HepG2 (cell line): ENCODE measurements around the gene TM2D3. TPM values are rescaled to one million over a fixed set of nuclear protein-coding genes. Genes with fewer than 3 reads are reported as not detected.

Source experiments
- ATAC-seq: fragments of 200-7000 bp; cut with Tn5 transposase; 3 replicates; pipeline ENCODE4 v1.9.1; 2020; ENCODE audit warnings: mild to moderate bottlenecking, moderate library complexity
- BruUV-seq: library from RNA; stranded (reverse); fragments of 400-500 nt; replicated peaks from 2 replicates; lab custom pipeline; 2021; lab: Mats Ljungman, UMichigan
- CTCF ChIA-PET: fragments of 300-600 bp; formaldehyde crosslinking; extraction: SDS; loops from one replicate; lab custom pipeline; 2021; ENCODE audit warnings: low total read pairs, inconsistent platforms, low intra/inter-chr PET ratio; lab: Yijun Ruan, JAX
- POLR2A ChIA-PET: fragments of 350-600 bp; sonication (Branson Sonifier 250); formaldehyde crosslinking; loops from one replicate; lab custom pipeline; 2020; ENCODE audit warnings: antibody characterized with exemption, inconsistent platforms; lab: Yijun Ruan, JAX
- DNase-seq: peaks from one replicate; pipeline ENCODE4 v3.0.0-alpha.2; 2015; ENCODE audit warnings: low spot score
- FAIRE-seq: peaks from 3 replicates; lab custom pipeline; 2011; peaks lifted over from hg19 to GRCh38; lab: Jason Lieb, UNC
- H2AFZ ChIP-seq: one replicate; pipeline ENCODE4 v1.6.1; 2011; ENCODE audit warnings: low read length, inconsistent platforms
- H3K27ac ChIP-seq: fragments of 300-600 bp; 3 replicates; pipeline ENCODE4 v1.8.0; 2011; ENCODE audit warnings: mixed run types, mild to moderate bottlenecking, mixed read lengths, low read length, inconsistent platforms; ENCODE audit not compliant: insufficient read depth; ENCODE audit errors: extremely low read length
- H3K27me3 ChIP-seq, 2 experiments: fragments of 200-600 bp in 1 of 2; 2 replicates in 1 of 2; 3 replicates in 1 of 2; pipeline versions ENCODE4 v1.6.0 to v1.8.0; 2011; ENCODE audit warnings: low read length in 2 of 2, mild to moderate bottlenecking in 2 of 2, moderate library complexity in 2 of 2, inconsistent platforms in 1 of 2; ENCODE audit not compliant: insufficient read depth in 2 of 2, control insufficient read depth in 1 of 2
- H3K36me3 ChIP-seq, 2 experiments: fragments of 200-600 bp in 1 of 2; replicated peaks in 1 of 2; 2 replicates in 1 of 2; 3 replicates in 1 of 2; pipeline versions ENCODE4 v1.5.1 to v1.8.0; 2011; ENCODE audit warnings: low read length in 2 of 2, inconsistent platforms in 1 of 2; ENCODE audit not compliant: insufficient read depth in 2 of 2, control insufficient read depth in 1 of 2
- H3K4me1 ChIP-seq: 2 replicates; pipeline ENCODE4 v1.5.1; 2012; ENCODE audit warnings: low read length, inconsistent platforms; ENCODE audit not compliant: insufficient read depth
- H3K4me2 ChIP-seq: 2 replicates; pipeline ENCODE4 v1.6.0; 2011; ENCODE audit warnings: low read depth, low read length, inconsistent platforms
- H3K4me3 ChIP-seq, 3 experiments: fragments of 200-600 bp in 1 of 3; sonication (generic), shearing (Covaris generic) in 1 of 3; replicated peaks in 1 of 3; 2 replicates each; pipeline ENCODE4 v1.5.1; 2011 to 2016; ENCODE audit warnings: low read length in 3 of 3, inconsistent platforms in 2 of 3, low read depth in 2 of 3, mild to moderate bottlenecking in 2 of 3, control low read depth in 1 of 3, mixed read lengths in 1 of 3; ENCODE audit not compliant: insufficient read depth in 1 of 3
- H3K79me2 ChIP-seq: one replicate; pipeline ENCODE4 v1.6.1; 2011; ENCODE audit warnings: low read length, inconsistent platforms; ENCODE audit not compliant: insufficient read depth
- H3K9ac ChIP-seq: 2 replicates; pipeline ENCODE4 v1.6.0; 2011; ENCODE audit warnings: mild to moderate bottlenecking, low read depth, low read length, inconsistent platforms; ENCODE audit not compliant: insufficient read depth
- H3K9me3 ChIP-seq: 2 replicates; pipeline ENCODE4 v1.5.1; 2012; ENCODE audit warnings: mild to moderate bottlenecking, low read length
- H4K20me1 ChIP-seq: 2 replicates; pipeline ENCODE4 v1.6.0; 2011; ENCODE audit warnings: inconsistent platforms, mild to moderate bottlenecking, low read length, moderate library complexity; ENCODE audit not compliant: insufficient read depth
- ATF6 ChIP-seq: sonication (generic); formaldehyde crosslinking; conservative IDR thresholded peaks from 2 replicates; pipeline ENCODE4 v1.4.0; 2020; ENCODE audit warnings: missing genetic modification reagents
- CEBPB ChIP-seq: IDR thresholded peaks from 2 replicates; pipeline ENCODE4 v1.6.1; 2011; ENCODE audit warnings: low read depth, low read length, improper control_type of control experiment, borderline replicate concordance
- LCORL ChIP-seq, 2 experiments: fragments of 450-650 bp in 1 of 2; sonication (generic) in 1 of 2; formaldehyde crosslinking in 1 of 2; IDR thresholded peaks; 2 replicates each; pipeline versions ENCODE4 v1.5.0 to v1.6.1; 2017 to 2020; ENCODE audit warnings: antibody characterized with exemption in 1 of 2, missing genetic modification reagents in 1 of 2
- NFRKB ChIP-seq: fragments of 450-650 bp; IDR thresholded peaks from 2 replicates; pipeline ENCODE4 v1.6.1; 2017
- SMYD3 ChIP-seq: sonication (generic); formaldehyde crosslinking; IDR thresholded peaks from 2 replicates; pipeline ENCODE4 v1.8.1; 2023; ENCODE audit warnings: mild to moderate bottlenecking, missing genetic modification reagents
- ZBTB4 ChIP-seq: sonication (generic); formaldehyde crosslinking; IDR thresholded peaks from 2 replicates; pipeline ENCODE4 v1.4.0; 2020; ENCODE audit warnings: missing genetic modification reagents, mild to moderate bottlenecking, borderline replicate concordance
- ZNF225 ChIP-seq: sonication (generic); formaldehyde crosslinking; IDR thresholded peaks from 2 replicates; pipeline ENCODE4 v1.4.0; 2020; ENCODE audit warnings: mild to moderate bottlenecking, missing genetic modification reagents
- ZNF263 ChIP-seq: sonication (generic); formaldehyde crosslinking; IDR thresholded peaks from 2 replicates; pipeline ENCODE4 v1.4.0; 2020; ENCODE audit warnings: missing genetic modification reagents
- ZNF572 ChIP-seq: sonication (generic); formaldehyde crosslinking; IDR thresholded peaks from 2 replicates; pipeline ENCODE4 v1.5.1; 2020; ENCODE audit warnings: mild to moderate bottlenecking, missing genetic modification reagents
- ZNF646 ChIP-seq: sonication (generic); formaldehyde crosslinking; IDR thresholded peaks from 2 replicates; pipeline ENCODE4 v1.9.0; 2021; ENCODE audit warnings: mild to moderate bottlenecking, missing genetic modification reagents
- WGBS: methylation state at CpG from one replicate; pipeline ENCODE4 v1.1.6; 2017; ENCODE audit warnings: low lambda C conversion rate; 5-methylcytosine and 5-hydroxymethylcytosine counted together
- in situ Hi-C: cut with HindIII; loops from 2 replicates; pipeline ENCODE4 v1.10.0; 2017; ENCODE audit warnings: low pct_unique_long_range_greater_than_20kb; ENCODE audit not compliant: extremely low pct_ligation_motif_present
- intact Hi-C: fragments of 100-400 bp; cut with micrococcal nuclease; formaldehyde crosslinking; loops from one replicate; pipeline ENCODE4 v1.10.0; 2022; ENCODE audit not compliant: unreplicated experiment
- polyA plus RNA-seq, 8 experiments: library from polyadenylated mRNA; depleted of rRNA in 3 of 8; stranded (reverse) in 7 of 8; unstranded in 1 of 8; fragments of >200 nt; fragmentation: Illumina TruSeq in 4 of 8; extraction: Trizol in 4 of 8; gene quantifications; 2 replicates each; pipeline versions ENCODE4 v1.2.1 to v1.2.3, GENCODE V29; 2011 to 2016; ENCODE audit warnings: low read depth in 4 of 8, missing spikeins in 1 of 8, mixed read lengths in 1 of 8; ENCODE audit not compliant: insufficient read depth in 1 of 8
- total RNA-seq, 5 experiments: library from RNA; depleted of rRNA; stranded (reverse); fragments of >200 nt; fragmentation: Illumina TruSeq; extraction: Trizol; gene quantifications; 2 replicates each; pipeline ENCODE4 v1.2.3, GENCODE V29; 2016; ENCODE audit warnings: low read depth in 1 of 5

TM2D3 gene
- total and polyA plus RNA-seq, 2 of the 13 experiments (the other 11 are each of a cell fraction or from before 2014, with no cell fraction given) = 31.1 to 72.7 TPM

- no peak for FAIRE-seq
- no peak for DNase-seq
- in situ Hi-C loops (no loop called here), intact Hi-C loops (no loop called here)
- H4K20me1 ChIP-seq = no peaks in the 10 kb centered on the region
- ChIA-PET CTCF (no interaction called here), POLR2A (no interaction called here)
- no peak for ATAC-seq
- no peak overlapping the region for H3K27ac ChIP-seq
- no peaks in the 10 kb centered on the region for H3K4me1 ChIP-seq
- peaks cover 4 to 43% of the 10 kb centered on the region in 2 experiments for H3K36me3 ChIP-seq
- no peak overlapping the region for H3K4me3 ChIP-seq
- no peak overlapping the region for H3K4me2 ChIP-seq
- H3K27me3 ChIP-seq = no peaks in the 10 kb centered on the region
- no peaks in the 10 kb centered on the region for H3K79me2 ChIP-seq
- WGBS = 94% methylated on average over 16 of the region's 16 CpGs
- no TSS peak for BruUV-seq
- H2AFZ ChIP-seq = no peak overlapping the region
- no peak overlapping the region for H3K9ac ChIP-seq
- H3K9me3 ChIP-seq = no peaks in the 10 kb centered on the region
- no peak for TF ChIP-seq SMYD3 (CRISPR knock-in tag)
- TF ChIP-seq CEBPB = no peak
- TF ChIP-seq ZBTB4 (CRISPR knock-in tag) = no peak
- no peak for TF ChIP-seq LCORL (IDR thresholded peaks at IDR 0.05)
- no peak for TF ChIP-seq LCORL (CRISPR knock-in tag; IDR thresholded peaks at IDR 0.05)
- TF ChIP-seq ZNF646 (CRISPR knock-in tag) = no peak
- TF ChIP-seq ATF6 = no peak
- no peak for TF ChIP-seq ZNF263 (CRISPR knock-in tag)
- TF ChIP-seq NFRKB = no peak
- TF ChIP-seq ZNF572 (CRISPR knock-in tag) = no peak
- TF ChIP-seq ZNF225 (CRISPR knock-in tag) = no peak
Observed at GRCh38 chr15:101675796-101676582, 23.8 kb upstream of the TM2D3 start.
